ENCODE measurements around the gene PRAME. TPM values are rescaled to one million over a fixed set of nuclear protein-coding genes. Genes with fewer than 3 reads are reported as not detected.

The PRAME gene
- total and polyA plus RNA-seq, 2 experiments from 2014 or later: not detected

DNA sequence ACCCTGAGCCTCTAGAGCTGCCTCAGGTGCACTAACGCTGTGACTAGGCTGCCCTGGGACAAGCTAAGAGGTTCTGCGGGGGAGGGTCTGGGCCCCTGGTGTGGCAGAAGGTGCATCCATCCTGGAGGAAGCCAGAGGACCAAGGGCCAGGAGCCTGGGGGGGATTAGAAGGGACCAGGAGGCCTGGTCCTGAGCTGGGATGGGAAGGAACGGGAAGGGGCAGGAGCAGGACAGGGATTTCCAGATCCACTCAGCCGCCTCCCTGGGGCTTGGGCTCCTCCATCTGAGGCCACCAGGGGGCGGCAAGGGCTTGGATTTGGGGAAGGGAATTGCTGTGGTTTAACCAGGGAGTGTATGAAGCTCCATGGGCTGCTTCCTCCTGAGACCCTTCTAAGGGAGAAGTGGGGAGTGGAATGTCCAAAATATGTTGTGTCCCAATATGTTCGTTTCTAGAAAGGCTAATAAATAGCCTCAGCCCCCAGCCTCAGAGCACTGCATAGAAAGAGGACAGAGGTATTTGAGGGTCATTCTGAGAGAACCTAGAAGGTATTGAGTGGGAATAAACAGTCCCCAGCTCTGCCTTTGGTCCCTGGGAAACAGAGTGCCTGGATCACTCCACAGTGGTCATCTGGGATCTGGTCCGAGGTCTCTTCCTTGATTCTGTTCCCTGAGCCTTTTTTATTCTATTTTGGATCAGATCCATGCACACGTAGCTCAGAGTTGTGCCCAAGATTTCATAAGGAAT, 17.4 kb upstream of the PRAME start:
- H3K27me3 Mint-ChIP-seq (ENCODE audit: insufficient read depth, low read depth, poor library complexity): peaks cover 84% of the 10 kb centered on the region
- no peak overlapping the region for H3K27ac Mint-ChIP-seq
- H3K4me1 Mint-ChIP-seq: no peaks in the 10 kb centered on the region
- Histone ChIP-seq H3K36me3 (ENCODE audit: insufficient read depth) (no peaks in the 10 kb centered on the region), H3K27ac (ENCODE audit: low read depth) (no peak overlapping the region), H3K79me2 (replicated peaks; ENCODE audit: insufficient read depth) (no peaks in the 10 kb centered on the region), H4K20me1 (replicated peaks; ENCODE audit: insufficient read depth) (no peaks in the 10 kb centered on the region), H3K4me3 (no peak overlapping the region), H3K9me2 (ENCODE audit: insufficient read depth) (no peaks in the 10 kb centered on the region), H3K27me3 (ENCODE audit: insufficient read depth) (peaks cover 100% of the 10 kb centered on the region), H2AFZ (no peak overlapping the region), H3F3A (replicated peaks; ENCODE audit: low read depth) (no peaks in the 10 kb centered on the region), H3K4me1 (ENCODE audit: insufficient read depth) (no peaks in the 10 kb centered on the region), H3K4me2 (no peak overlapping the region)
- no peak overlapping the region for H3K4me3 Mint-ChIP-seq
- TF ChIP-seq ZNF331 (CRISPR knock-in tag; IDR thresholded peaks at IDR 0.05; ENCODE audit: low read depth): no peak
- TF ChIP-seq, protein P1, sequence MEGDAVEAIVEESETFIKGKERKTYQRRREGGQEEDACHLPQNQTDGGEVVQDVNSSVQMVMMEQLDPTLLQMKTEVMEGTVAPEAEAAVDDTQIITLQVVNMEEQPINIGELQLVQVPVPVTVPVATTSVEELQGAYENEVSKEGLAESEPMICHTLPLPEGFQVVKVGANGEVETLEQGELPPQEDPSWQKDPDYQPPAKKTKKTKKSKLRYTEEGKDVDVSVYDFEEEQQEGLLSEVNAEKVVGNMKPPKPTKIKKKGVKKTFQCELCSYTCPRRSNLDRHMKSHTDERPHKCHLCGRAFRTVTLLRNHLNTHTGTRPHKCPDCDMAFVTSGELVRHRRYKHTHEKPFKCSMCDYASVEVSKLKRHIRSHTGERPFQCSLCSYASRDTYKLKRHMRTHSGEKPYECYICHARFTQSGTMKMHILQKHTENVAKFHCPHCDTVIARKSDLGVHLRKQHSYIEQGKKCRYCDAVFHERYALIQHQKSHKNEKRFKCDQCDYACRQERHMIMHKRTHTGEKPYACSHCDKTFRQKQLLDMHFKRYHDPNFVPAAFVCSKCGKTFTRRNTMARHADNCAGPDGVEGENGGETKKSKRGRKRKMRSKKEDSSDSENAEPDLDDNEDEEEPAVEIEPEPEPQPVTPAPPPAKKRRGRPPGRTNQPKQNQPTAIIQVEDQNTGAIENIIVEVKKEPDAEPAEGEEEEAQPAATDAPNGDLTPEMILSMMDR (conservative IDR thresholded peaks at IDR 0.05; ENCODE audit: low read depth in 2 of 2): peak; percentile 74 to 77
- H3K9me3 Mint-ChIP-seq: no peaks in the 10 kb centered on the region; the same call in 2 of the 3 replicates
- ATAC-seq: peak; percentile 99
- DNase-seq (ENCODE audit: low spot score): peak; percentile 84
- no peaks in the 10 kb centered on the region for H3K36me3 Mint-ChIP-seq (ENCODE audit: low read depth)

DNA sequence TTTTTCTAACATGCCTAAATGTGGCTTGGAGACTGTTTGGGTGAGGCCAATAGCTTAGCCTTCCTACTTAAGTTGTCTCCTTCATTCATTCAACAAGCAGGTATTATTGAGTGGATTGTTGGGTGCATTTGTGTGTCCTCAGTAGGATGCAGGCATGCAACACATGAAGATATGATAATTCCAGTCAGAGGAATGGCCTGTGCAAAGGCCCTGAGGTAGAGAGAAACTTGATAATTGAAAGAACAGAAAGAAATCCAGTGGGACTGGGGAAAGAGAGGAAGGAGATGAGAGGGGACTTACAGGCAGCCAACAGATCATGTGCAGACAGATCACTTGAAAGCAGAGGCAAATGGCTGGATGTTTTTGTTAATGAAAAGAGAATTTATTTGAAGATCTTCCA, 15.3 kb upstream of the PRAME start:
- Mint-ChIP-seq H3K4me3 (no peak overlapping the region), H3K27me3 (ENCODE audit: insufficient read depth, low read depth, poor library complexity) (peaks cover 82% of the 10 kb centered on the region), H3K9me3 (no peaks in the 10 kb centered on the region; the same call in 2 of the 3 replicates), H3K27ac (no peak overlapping the region), H3K36me3 (ENCODE audit: low read depth) (no peaks in the 10 kb centered on the region), H3K4me1 (no peaks in the 10 kb centered on the region)
- H3K9me2 ChIP-seq (ENCODE audit: insufficient read depth): no peaks in the 10 kb centered on the region
- H3K4me2 ChIP-seq: no peak overlapping the region
- DNase-seq (ENCODE audit: low spot score) (no peak), ATAC-seq (no peak)
- H3K36me3 ChIP-seq (ENCODE audit: insufficient read depth): no peaks in the 10 kb centered on the region
- no peak overlapping the region for H2AFZ ChIP-seq
- no peaks in the 10 kb centered on the region for H4K20me1 ChIP-seq (replicated peaks; ENCODE audit: insufficient read depth)
- no peaks in the 10 kb centered on the region for H3K4me1 ChIP-seq (ENCODE audit: insufficient read depth)
- no peak overlapping the region for H3K4me3 ChIP-seq
- no peaks in the 10 kb centered on the region for H3F3A ChIP-seq (replicated peaks; ENCODE audit: low read depth)
- H3K27me3 ChIP-seq (ENCODE audit: insufficient read depth): peaks cover 100% of the 10 kb centered on the region
- no peaks in the 10 kb centered on the region for H3K79me2 ChIP-seq (replicated peaks; ENCODE audit: insufficient read depth)
- H3K27ac ChIP-seq (ENCODE audit: low read depth): no peak overlapping the region
- TF ChIP-seq CREB1 (CRISPR knock-in tag; IDR thresholded peaks at IDR 0.05; ENCODE audit: low read depth) (no peak), ZNF114 (CRISPR knock-in tag; IDR thresholded peaks at IDR 0.05) (no peak), STAT1 (IDR thresholded peaks at IDR 0.05; ENCODE audit: unreplicated experiment) (no peak), EZH2 (IDR thresholded peaks at IDR 0.05; ENCODE audit: low read depth, unreplicated experiment) (no peak), REST (IDR thresholded peaks at IDR 0.05; ENCODE audit: unreplicated experiment) (no peak), EZH2phosphoT487 (IDR thresholded peaks at IDR 0.05; ENCODE audit: unreplicated experiment) (no peak), ZNF331 (CRISPR knock-in tag; IDR thresholded peaks at IDR 0.05; ENCODE audit: low read depth) (no peak), JUNB (IDR thresholded peaks at IDR 0.05; ENCODE audit: unreplicated experiment) (no peak), ETS1 (IDR thresholded peaks at IDR 0.05) (no peak), NANOG (IDR thresholded peaks at IDR 0.05; ENCODE audit: borderline replicate concordance) (no peak)
- TF ChIP-seq, protein P1 (conservative IDR thresholded peaks at IDR 0.05; ENCODE audit: low read depth in 2 of 2): no peak
